HG03066 (cell line): ENCODE results near the gene MARS1.
"Not testable (repeated sequence)": the region's sequence is repeated elsewhere in the genome, so short reads cannot be mapped to it uniquely, and the experiment has no call there.

ENCODE experiments used
- ATAC-seq: cut with Tn5 transposase; IDR thresholded peaks from one replicate; pipeline ENCODE4 v1.9.1; 2021; ENCODE audit warnings: low read depth; ENCODE audit not compliant: unreplicated experiment

The MARS1 gene

DNA sequence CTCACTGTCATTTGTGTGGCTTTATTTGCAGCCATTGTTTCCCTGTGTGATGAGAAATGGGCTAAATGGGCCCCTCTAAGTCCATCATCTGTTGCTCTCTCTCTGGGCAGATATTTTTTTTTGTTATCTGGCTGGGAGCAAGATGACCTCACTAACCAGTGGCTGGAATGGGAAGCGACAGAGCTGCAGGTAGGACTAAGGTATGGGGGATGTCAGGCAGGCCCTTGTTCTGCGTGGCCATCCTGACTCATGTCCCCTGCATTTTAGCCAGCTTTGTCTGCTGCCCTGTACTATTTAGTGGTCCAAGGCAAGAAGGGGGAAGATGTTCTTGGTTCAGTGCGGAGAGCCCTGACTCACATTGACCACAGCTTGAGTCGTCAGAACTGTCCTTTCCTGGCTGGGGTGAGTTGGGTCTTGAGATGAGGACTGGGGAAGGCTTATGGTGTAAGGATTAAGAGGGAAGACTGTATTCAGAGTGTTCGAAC is 1.3 kb downstream of the MARS1 start:
- no peak for ATAC-seq

DNA sequence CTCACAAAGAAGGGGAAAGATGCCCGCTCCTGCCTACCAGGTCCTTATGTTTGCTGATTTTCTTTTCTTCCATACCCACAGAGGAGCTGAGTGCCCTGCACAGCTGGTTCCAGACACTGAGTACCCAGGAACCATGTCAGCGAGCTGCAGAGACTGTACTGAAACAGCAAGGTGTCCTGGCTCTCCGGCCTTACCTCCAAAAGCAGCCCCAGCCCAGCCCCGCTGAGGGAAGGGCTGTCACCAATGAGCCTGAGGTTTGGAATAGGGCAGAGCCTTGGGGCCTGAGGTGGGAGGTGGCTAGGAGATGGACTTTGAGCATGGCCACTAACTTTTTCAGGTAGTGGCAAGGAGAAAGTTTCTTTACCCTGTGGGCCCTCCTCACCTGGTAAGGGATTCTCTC is 2.3 kb downstream of the MARS1 start:
- no peak for ATAC-seq

DNA sequence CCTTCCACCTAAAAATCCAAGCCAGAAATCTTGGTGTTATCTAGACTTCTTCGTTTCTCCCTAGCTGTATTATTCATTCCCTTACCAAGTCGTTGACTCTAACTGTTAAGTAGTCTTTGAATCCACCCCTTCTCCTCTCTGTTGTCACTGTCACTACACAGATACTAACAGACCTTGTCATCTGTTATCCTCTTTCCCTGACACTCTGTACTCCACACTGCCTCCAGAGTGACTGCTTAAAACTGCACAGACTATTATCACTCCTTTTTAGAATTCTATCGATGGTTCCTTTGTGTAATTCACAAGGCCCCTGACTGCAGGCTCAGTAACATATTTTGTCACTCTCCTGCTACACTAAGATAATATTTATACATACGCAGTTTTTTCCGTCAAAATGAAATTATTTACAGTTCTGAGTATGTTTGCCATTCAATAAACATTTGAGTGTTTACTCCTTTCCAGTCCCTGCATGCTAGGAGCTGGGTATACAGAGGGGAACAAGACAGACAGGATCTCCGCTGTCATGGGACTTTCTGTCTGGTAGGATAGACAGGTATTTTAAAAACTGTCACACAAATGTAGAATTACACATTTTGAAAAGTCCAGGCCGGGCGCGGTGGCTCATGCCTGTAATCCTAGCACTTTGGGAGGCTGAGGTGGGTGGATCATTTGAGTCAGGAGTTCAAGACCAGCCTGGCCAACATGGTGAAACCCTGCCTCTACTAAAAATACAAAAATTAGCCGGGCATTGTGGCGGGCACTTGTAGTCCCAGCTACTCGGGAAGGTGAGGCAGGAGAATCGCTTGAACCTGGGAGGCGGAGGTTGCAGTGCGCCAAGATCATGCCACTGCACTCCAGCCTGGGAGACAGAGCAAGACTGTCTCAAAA is 3.8 kb downstream of the MARS1 start:
- ATAC-seq: no peak

DNA sequence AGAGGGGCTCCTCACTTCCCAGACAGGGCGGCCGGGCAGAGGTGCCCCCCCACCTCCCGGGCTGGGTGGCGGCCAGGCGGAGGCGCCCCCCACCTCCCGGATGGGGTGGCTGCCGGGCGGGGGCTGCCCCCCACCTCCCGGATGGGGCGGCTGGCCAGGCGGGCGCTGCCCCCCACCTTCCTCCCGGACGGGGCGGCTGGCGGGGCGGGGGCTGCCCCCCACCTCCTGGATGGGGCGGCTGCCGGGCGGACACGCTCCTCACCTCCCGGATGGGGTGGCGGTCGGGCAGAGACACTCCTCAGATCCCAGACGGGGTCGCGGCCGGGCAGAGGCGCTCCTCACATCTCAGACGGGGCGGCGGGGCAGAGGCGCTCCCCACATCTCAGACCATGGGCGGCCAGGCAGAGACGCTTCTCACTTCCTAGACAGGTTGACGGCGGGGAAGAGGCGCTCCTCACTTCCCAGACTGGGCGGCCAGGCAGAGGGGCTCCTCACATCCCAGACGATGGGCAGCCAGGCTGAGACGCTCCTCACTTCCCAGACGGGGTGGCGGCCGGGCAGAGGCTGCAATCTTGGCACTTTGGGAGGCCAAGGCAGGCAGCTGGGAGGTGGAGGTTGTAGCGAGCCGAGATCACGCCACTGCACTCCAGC is 7.3 kb downstream of the MARS1 start:
- ATAC-seq: not testable (repeated sequence)

DNA sequence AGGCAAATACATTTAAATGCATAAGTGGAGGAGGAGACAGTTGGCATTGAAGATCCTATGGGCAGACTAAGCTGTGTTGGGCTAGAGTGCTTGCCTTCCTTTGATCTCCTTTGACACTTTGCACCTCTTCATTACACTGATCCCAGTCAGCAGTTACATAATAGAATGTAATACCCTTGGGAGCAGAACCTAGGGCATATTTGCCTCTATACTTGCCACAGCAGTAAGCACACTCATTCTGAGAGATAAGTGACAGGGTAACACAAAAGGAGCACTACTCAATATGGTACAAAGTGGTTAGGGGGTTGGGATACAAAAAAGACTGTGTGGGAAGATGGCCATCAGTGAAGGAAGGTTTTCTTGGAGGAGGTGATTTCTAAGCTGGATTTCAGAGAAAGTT is 9.0 kb downstream of the MARS1 start:
- ATAC-seq: no peak

DNA sequence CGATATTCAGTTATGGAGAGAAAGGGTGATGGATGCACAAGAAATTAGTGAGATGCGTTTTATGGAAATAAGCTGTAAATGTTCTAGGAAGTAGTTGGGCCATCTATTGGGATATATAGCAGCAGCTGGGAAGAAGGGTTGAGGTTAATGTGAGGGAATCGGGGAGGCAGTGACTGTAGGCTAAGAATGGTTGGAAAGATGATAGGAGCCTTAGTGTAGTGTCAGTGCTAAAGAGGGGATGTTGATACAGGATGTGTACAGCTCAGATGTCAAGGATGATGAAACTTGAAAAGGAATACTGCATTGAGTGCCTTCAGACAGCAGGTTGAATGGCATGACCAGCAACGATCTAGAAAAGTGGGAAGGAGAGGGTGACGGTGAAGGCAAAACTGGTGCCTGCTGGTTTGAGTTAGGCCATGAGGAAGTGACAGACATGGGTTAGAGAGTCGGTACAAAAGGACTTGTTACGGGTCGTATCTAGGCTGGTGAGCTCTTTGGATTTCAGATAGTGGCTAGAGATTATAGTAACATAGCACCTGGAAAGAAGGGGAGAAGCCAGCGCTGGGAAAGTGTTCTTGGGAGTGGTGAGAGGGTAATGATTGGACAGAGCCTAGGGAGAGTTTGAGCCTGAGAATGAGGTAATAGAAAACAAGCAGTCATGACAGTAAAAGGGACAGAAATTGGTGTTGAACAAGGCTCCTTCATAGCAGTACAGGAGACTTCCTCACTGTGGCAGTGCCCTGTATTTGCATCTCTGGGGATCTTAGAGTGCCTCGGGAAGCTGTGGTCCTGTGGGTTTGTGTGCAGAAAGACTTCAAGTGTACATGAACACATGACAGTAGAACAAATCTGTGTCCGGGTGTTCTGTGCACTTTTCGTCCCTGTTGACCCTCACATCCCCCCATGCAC is 9.6 kb downstream of the MARS1 start:
- no peak for ATAC-seq

DNA sequence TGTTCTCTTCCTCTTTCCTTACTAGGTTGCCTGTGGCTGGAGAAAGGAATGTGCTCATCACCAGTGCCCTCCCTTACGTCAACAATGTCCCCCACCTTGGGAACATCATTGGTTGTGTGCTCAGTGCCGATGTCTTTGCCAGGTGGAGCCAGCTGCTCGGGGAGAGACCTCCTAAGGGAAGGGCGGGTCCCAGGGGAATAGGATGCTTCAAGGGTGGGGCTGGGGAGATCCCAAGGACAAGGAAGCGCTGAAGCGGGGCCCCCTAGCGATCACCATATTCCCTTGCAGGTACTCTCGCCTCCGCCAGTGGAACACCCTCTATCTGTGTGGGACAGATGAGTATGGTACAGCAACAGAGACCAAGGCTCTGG is 10.2 kb downstream of the MARS1 start:
- no peak for ATAC-seq

DNA sequence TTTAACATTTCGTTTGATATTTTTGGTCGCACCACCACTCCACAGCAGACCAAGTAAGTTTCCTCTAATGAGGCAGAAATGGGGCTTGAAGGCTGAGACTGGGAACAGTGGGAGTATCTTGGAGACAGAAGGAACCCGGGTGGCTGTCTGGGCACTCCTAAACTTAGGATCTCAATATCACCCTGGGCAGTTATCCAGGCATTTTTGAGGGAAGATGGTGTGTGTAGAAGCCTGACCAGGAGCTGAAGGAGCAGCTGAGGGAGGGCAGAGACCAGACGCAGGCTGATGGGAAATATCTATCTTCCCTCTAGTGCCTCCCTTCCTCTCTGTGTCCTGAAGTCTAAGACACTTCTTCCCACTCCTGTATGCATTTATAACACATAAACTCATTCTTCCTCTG is 10.7 kb downstream of the MARS1 start:
- no peak for ATAC-seq

DNA sequence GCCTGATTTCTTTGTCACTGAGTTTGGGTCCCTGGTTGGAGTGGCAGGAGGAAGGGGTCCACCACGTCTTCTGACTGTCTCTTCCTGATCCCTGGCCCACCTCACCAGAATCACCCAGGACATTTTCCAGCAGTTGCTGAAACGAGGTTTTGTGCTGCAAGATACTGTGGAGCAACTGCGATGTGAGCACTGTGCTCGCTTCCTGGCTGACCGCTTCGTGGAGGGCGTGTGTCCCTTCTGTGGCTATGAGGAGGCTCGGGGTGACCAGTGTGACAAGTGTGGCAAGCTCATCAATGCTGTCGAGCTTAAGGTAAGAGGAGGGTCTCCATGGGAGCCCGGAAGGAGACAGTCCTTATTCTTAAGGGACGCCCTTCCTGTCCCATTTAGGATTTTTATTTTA is 12.3 kb downstream of the MARS1 start:
- ATAC-seq: no peak

DNA sequence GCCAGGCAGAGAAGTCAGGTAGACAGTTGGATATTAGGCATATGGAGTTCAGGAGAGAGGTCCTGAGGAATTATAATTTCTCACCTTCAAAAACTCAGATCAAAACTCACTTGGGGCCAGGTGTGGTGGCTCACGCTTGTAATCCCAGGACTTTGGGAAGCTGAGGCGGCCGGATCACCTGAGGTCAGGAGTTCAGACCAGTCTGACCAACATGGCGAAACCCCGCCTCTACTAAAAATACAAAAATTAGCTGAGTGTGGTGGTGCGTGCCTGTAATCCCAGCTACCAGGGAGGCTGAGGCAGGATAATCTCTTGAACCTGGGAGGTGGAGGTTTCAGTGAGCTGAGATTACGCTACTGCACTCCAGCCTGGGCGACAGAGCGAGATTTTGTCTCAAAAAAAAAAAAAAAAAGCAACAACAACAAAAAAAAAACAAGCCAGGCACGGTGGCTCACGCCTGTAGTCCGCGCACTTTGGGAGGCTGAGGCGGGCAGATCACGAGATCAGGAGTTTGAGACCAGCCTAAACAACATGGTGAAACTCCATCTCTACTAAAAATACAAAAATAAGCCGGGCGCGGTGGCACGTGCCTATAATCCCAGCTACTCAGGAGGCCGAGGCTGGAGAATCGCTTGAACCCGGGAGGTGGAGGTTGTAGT is 14.6 kb downstream of the MARS1 start:
- not testable (repeated sequence) for ATAC-seq

DNA sequence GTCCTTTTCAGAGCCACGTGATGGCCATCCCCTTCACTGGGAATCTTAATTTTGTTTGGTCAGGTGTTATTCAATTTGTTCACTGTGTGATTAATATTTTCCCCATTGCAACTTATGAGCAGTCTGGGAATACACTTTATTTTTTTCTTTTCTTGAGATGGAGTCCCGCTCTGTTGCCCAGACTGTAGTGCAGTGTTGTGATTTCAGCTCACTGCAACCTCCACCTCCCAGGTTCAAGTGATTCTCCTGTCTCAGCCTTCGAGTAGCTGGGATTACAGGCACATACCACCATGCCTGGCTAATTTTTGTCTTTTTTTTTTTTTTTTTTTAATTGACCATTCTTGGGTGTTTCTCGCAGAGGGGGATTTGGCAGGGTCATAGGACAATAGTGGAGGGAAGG is 18.7 kb downstream of the MARS1 start:
- ATAC-seq: not testable (repeated sequence)

DNA sequence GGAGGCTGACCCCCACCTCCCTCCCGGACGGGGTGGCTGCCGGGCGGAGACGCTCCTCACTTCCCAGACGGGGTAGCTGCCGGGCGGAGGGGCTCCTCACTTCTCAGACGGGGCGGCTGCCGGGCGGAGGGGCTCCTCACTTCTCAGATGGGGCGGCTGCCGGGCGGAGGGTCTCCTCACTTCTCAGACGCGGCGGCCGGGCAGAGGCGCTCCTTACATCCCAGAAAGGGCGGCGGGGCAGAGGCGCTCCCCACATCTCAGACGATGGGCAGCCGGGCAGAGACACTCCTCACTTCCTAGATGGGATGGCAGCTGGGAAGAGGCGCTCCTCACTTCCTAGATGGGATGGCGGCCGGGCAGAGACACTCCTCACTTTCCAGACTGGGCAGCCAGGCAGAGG is 19.9 kb downstream of the MARS1 start:
- ATAC-seq: not testable (repeated sequence)

DNA sequence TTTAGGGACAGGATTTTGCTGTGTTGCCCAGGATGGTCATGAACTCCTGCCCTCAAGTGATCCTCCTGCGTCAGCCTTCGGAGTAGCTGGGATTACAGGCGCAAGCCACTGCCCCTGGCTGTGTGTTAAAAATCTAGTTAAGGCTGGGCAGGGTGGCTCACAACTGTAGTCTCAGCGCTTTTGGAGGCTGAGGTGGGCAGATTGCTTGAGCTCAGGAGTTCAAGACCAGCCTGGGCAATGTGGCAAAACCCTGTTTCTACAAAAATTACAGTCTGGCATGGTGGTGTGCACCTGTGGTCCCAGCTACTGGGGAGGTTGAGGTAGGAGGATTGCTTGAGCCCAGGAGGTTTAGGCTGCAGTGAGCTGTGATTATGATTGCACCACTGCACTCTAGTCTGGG is 23.3 kb downstream of the MARS1 start:
- no peak for ATAC-seq

DNA sequence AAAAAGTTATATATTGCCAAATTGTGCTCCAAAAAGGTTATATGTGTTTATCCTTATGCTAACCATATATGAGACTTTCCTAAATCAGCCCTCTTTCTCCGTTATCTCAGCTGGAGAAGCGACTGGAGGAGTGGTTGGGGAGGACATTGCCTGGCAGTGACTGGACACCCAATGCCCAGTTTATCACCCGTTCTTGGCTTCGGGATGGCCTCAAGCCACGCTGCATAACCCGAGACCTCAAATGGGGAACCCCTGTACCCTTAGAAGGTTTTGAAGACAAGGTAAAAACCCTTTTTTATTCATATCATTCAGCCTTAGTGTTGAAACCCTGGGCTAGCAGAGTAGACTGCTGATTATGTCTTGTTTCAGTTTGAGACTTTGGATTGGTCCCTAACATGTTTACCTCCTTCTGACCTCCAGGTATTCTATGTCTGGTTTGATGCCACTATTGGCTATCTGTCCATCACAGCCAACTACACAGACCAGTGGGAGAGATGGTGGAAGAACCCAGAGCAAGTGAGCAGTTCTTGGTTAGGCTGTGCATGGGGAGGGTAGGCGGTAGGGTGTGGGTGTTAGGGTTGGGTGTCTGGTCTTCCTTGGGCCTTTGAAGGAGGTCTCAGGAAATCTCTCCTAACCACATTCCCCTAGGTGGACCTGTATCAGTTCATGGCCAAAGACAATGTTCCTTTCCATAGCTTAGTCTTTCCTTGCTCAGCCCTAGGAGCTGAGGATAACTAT is 23.9 kb downstream of the MARS1 start:
- ATAC-seq: no peak

DNA sequence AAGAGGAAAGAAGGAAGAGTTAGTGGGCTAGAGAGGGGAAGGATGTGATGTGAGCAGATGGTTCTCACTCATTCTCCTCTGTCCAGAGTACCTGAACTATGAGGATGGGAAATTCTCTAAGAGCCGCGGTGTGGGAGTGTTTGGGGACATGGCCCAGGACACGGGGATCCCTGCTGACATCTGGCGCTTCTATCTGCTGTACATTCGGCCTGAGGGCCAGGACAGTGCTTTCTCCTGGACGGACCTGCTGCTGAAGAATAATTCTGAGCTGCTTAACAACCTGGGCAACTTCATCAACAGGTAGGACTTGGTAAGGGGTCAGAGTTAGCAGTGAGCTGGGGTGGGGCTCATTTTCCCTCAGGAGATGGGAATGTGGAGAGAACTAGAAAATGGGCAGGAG is 24.8 kb downstream of the MARS1 start:
- no peak for ATAC-seq

DNA sequence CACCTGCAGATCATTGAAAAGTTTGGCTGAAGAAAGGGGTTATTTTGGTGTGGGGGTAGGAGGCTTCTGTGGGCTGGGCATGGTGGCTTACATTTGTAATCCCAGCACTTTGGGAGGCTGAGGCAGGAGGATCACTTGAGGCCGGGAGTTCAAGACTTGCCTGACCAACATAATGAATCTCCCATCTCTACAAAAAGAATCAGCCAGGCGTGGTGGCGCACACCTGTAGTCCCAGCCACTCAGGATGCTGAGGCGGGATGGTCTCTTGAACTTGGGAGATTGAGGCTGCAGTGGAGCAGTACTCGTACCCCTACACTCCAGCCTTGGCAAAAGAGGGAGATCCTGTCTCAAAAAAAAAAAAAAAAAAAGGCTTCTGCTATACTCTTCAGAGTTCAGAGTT is 25.4 kb downstream of the MARS1 start:
- no peak for ATAC-seq

DNA sequence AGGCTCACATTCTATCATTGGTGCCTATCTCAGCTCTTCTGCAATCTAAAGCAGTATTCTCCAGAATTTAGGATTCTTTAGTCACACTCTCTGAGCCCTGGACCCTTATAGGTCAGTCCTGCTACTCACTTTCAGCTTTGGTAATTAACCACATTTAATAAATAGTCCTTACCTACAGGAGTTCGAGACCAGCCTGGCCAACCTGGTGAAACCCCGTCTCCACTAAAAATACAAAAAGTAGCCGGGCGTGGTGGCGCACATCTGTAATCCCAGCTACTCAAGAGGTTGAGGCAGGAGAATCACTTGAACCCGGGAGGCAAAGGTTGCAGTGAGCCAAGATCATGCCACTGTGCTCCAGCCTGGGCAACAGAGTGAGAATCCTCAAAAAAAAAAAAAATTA is 25.8 kb downstream of the MARS1 start:
- ATAC-seq: not testable (repeated sequence)

DNA sequence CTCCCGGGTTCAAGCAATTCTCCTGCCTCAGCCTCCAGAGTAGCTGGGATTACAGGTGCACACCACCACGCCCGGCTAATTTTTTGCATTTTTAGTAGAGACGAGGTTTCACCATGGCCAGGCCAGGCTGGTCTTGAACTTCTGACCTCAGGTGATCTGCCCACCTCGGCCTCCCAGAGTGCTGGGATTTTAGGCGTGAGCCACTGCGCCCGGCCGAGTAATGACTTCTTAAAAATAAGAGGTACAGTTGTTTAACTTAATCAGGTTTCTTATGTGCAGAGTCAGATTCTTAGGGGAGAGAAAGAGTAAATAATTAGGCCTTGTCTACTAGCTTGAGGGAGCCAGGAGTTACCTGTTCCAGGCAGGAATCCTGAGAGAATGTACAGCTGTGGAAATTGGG is 26.4 kb downstream of the MARS1 start:
- not testable (repeated sequence) for ATAC-seq

DNA sequence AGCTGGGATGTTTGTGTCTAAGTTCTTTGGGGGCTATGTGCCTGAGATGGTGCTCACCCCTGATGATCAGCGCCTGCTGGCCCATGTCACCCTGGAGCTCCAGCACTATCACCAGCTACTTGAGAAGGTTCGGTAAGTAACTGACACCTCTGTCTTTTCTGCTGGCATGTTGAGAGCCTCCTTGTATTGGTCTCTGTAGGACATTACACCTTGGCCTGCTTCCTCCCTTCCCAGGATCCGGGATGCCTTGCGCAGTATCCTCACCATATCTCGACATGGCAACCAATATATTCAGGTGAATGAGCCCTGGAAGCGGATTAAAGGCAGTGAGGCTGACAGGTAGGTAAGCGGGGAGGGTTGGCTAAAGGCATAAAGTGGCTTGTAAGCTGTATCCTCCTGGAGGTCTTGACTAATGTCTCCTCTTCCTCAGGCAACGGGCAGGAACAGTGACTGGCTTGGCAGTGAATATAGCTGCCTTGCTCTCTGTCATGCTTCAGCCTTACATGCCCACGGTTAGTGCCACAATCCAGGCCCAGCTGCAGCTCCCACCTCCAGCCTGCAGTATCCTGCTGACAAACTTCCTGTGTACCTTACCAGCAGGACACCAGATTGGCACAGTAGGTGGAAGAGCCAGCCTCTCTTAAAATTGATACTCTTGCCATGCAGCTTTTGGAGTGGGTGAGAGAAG is 27.0 kb downstream of the MARS1 start:
- ATAC-seq: no peak
